GM12865 (cell line): ENCODE data around the gene EIF2A.

Experiments used
- DNase-seq: peaks from one replicate; pipeline ENCODE4 v3.0.0; 2010; ENCODE audit warnings: low read depth
- H3K4me3 ChIP-seq: 2 replicates; pipeline ENCODE4 v1.5.1; 2011; ENCODE audit warnings: mild to moderate bottlenecking, low read depth, low read length, control low read depth
- TF ChIP-seq, protein P1 (sequence below): IDR thresholded peaks from 2 replicates; pipeline ENCODE4 v1.5.1; 2011; ENCODE audit warnings: low read length, control low read depth, low read depth, inconsistent platforms; ENCODE audit not compliant: insufficient read depth; ENCODE audit errors: missing control alignments

Gene EIF2A

GRCh38 chr3:150511122-150511821 lies 35.3 kb upstream of the EIF2A start:
- DNase-seq, result no peak
- TF ChIP-seq, protein P1, sequence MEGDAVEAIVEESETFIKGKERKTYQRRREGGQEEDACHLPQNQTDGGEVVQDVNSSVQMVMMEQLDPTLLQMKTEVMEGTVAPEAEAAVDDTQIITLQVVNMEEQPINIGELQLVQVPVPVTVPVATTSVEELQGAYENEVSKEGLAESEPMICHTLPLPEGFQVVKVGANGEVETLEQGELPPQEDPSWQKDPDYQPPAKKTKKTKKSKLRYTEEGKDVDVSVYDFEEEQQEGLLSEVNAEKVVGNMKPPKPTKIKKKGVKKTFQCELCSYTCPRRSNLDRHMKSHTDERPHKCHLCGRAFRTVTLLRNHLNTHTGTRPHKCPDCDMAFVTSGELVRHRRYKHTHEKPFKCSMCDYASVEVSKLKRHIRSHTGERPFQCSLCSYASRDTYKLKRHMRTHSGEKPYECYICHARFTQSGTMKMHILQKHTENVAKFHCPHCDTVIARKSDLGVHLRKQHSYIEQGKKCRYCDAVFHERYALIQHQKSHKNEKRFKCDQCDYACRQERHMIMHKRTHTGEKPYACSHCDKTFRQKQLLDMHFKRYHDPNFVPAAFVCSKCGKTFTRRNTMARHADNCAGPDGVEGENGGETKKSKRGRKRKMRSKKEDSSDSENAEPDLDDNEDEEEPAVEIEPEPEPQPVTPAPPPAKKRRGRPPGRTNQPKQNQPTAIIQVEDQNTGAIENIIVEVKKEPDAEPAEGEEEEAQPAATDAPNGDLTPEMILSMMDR, result no peak
- no peak overlapping the region for H3K4me3 ChIP-seq

- TF ChIP-seq, protein P1, result no peak
- H3K4me3 ChIP-seq, result no peak overlapping the region
- no peak for DNase-seq
These were observed 31.4 kb upstream of the EIF2A start for GRCh38 chr3:150515210-150515609.

DNA sequence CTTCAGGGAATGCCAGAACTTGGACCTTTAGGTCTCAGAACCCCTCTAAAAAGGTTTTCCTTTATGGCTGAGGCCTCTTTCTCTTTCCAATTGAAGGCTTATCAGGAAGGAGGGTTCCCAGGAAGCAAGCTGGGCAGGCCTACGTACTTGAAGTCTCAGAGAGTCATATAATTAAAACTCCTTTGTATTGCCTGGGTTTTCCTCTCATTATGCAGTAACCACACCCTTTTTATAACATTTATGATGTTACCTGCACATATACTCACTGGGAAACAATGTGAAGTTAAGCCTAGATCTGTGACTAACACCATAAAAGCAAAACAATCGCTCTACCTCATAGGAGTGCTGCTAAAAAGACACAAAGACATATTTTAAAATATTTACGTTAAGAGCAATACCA lies 27.6 kb upstream of the EIF2A start:
- TF ChIP-seq, protein P1, result no peak
- no peak overlapping the region for H3K4me3 ChIP-seq
- DNase-seq, result no peak

- H3K4me3 ChIP-seq, result no peak overlapping the region
- TF ChIP-seq, protein P1, result no peak
- DNase-seq, result no peak
These were observed 26.2 kb upstream of the EIF2A start for GRCh38 chr3:150520408-150520807.

DNA sequence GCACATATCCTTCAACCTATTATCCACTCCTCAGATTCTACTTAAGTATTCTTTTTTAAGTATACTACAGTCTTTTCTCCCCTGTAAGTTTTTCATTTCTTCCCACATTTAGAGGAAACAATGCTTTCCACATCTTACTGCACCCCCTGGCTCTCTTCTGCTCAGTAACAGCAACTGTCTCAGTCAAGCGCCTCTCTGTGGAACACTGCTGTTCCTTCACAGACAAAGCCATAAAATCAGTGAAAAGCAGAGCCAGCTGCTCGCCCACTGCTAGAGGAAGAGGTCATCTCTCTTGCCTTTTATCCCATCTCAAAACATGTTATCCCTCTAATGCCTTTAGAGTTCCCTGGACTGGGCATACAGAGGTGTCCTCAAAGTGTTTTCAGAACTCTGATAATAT lies 25.1 kb upstream of the EIF2A start:
- H3K4me3 ChIP-seq, result no peak overlapping the region
- TF ChIP-seq, protein P1, result no peak
- no peak for DNase-seq

DNA sequence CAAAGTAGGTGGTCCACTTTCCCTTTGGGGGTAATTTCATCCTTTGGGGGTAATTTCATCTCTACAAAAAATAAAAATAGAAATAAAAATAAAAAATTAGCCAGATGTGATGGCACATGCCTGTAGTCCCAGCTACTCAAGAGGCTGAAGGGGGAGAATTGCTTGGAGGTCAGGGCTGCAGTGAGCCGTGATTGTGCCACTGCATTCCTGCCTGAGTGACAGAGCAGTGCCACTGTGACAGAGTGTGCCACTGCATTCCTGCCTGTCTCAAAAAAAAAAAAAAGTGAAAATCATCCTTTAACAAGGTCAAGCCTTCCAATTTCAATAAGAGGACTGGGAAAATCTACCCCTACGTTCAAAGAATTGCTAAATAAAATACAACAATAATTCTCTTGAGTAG lies 23.0 kb upstream of the EIF2A start:
- no peak overlapping the region for H3K4me3 ChIP-seq
- no peak for DNase-seq
- TF ChIP-seq, protein P1, result no peak
